ENCODE data around the gene SLC35A3.

DNA sequence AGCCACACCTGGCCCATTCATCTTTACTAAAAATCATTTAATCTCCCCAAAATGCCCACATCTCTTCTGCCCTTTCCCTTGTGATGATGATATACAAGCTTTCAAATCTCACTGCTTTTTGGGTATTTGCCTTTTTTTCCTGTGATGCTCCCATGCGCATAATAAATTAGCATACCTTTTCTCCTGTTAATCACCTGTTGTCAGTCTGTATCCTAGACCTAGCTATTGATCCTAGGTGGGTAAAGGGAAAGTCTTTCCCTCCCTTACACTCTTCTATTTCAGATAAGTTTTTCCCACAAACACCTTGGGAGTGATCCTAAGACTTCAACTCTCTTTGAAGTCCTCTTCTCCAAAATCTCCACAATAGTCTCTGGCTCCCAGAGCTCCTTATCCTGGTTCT, 12.0 kb upstream of the SLC35A3 start:
- TF ChIP-seq CTCF (IDR thresholded peaks at IDR 0.05) (no peak), EP300 (IDR thresholded peaks at IDR 0.05) (no peak), POLR2AphosphoS5 (IDR thresholded peaks at IDR 0.05) (no peak)

All from sigmoid colon (tissue), 4 donors.